Astrocyte (in vitro differentiated cells and primary cell): Measurements from ENCODE around the gene MAN1A1.

Source experiments
- EZH2 ChIP-seq: IDR thresholded peaks from 2 replicates; pipeline ENCODE4 v1.6.1; 2012; ENCODE audit warnings: mild to moderate bottlenecking, low read length, inconsistent platforms; ENCODE audit not compliant: insufficient read depth
- TF ChIP-seq, protein P1 (sequence below): IDR thresholded peaks from 2 replicates; pipeline ENCODE4 v1.5.1; 2011; ENCODE audit warnings: low read depth, mild to moderate bottlenecking, inconsistent platforms, low read length, moderate library complexity; ENCODE audit not compliant: insufficient read depth

DNA sequence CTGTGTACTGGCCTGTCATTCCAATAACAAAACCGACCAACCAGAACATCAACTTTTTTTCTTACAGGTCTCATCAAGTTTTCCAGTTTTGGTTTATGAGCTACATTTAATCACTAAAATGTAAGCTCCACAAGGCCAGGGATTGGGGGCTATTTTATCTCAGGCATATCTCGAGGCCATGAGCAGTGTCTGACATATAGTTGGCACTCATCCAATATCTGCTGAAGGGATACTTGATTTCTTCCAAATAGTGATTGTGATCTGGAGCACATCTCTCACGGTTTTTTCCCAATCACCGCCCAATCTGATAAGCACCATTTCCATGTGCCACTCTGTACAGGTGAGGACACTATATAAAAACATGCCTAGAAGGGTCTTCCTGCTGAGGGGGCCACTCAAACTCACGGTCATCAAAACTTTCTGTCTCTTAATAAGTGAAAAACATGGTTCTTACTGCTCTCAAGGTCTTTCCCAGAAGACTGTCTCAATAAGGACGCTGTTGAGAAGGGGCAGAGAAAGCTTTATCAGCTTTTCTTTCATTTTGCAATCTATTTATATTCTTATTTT lies 65.5 kb downstream of the MAN1A1 start:
- no peak for TF ChIP-seq EZH2
- TF ChIP-seq, protein P1, sequence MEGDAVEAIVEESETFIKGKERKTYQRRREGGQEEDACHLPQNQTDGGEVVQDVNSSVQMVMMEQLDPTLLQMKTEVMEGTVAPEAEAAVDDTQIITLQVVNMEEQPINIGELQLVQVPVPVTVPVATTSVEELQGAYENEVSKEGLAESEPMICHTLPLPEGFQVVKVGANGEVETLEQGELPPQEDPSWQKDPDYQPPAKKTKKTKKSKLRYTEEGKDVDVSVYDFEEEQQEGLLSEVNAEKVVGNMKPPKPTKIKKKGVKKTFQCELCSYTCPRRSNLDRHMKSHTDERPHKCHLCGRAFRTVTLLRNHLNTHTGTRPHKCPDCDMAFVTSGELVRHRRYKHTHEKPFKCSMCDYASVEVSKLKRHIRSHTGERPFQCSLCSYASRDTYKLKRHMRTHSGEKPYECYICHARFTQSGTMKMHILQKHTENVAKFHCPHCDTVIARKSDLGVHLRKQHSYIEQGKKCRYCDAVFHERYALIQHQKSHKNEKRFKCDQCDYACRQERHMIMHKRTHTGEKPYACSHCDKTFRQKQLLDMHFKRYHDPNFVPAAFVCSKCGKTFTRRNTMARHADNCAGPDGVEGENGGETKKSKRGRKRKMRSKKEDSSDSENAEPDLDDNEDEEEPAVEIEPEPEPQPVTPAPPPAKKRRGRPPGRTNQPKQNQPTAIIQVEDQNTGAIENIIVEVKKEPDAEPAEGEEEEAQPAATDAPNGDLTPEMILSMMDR, result no peak
